Panc1 (cell line): ENCODE measurements around the gene MTMR11. TPM values are rescaled to one million over a fixed set of nuclear protein-coding genes. Genes with fewer than 3 reads are reported as not detected.

ENCODE experiments used
- ATAC-seq: fragments of 200-7000 bp; cut with Tn5 transposase; 2 replicates; pipeline ENCODE4 v1.9.1; 2020; ENCODE audit warnings: mild to moderate bottlenecking, moderate library complexity
- BruUV-seq: library from RNA; stranded (reverse); fragments of 400-500 nt; replicated peaks from 2 replicates; lab custom pipeline; 2021; lab: Mats Ljungman, UMichigan
- CTCF ChIA-PET: fragments of 300-600 bp; sonication (Branson Sonifier 250); formaldehyde crosslinking; loops from one replicate; lab custom pipeline; 2022; ENCODE audit warnings: antibody characterized with exemption; lab: Charles Lee
- POLR2A ChIA-PET: fragments of 300-600 bp; sonication (Branson Sonifier 250); formaldehyde crosslinking; loops from one replicate; lab custom pipeline; 2022; ENCODE audit warnings: antibody characterized with exemption; lab: Charles Lee
- DNase-seq: peaks from one replicate; pipeline ENCODE4 v3.0.0-alpha.2; 2010; ENCODE audit warnings: low read depth, low spot score
- H3K27ac ChIP-seq: 2 replicates; pipeline ENCODE4 v1.5.1; 2011; ENCODE audit warnings: mild to moderate bottlenecking, low read length, inconsistent platforms
- H3K27me3 ChIP-seq: fragments of 200-500 bp; sonication (Bioruptor generic); 2 replicates; pipeline ENCODE4 v1.6.0; 2014; ENCODE audit warnings: low read length, inconsistent platforms; ENCODE audit not compliant: control insufficient read depth, insufficient read depth
- H3K36me3 ChIP-seq: fragments of 200-500 bp; sonication (Bioruptor generic); 2 replicates; pipeline ENCODE4 v1.5.1; 2014; ENCODE audit warnings: inconsistent platforms, mild to moderate bottlenecking, low read length, moderate library complexity; ENCODE audit not compliant: control insufficient read depth, insufficient read depth
- H3K4me1 ChIP-seq: 2 replicates; pipeline ENCODE4 v1.5.1; 2011; ENCODE audit warnings: inconsistent platforms, mild to moderate bottlenecking, low read length, moderate library complexity; ENCODE audit not compliant: control insufficient read depth, insufficient read depth
- H3K4me3 ChIP-seq, 2 experiments: 2 replicates each; pipeline ENCODE4 v1.5.1; 2011 to 2012; ENCODE audit warnings: low read depth in 2 of 2, low read length in 2 of 2, mild to moderate bottlenecking in 2 of 2, inconsistent platforms in 1 of 2, moderate library complexity in 1 of 2
- H3K9me3 ChIP-seq: fragments of 200-500 bp; sonication (Bioruptor generic); 2 replicates; pipeline ENCODE4 v1.5.1; 2014; ENCODE audit warnings: low read depth, mild to moderate bottlenecking, inconsistent platforms, low read length, moderate library complexity; ENCODE audit not compliant: control insufficient read depth, insufficient read depth
- CTCF ChIP-seq: fragments of 450-650 bp; IDR thresholded peaks from 2 replicates; pipeline ENCODE4 v1.5.1; 2017; ENCODE audit warnings: mild to moderate bottlenecking
- POLR2AphosphoS5 ChIP-seq: IDR thresholded peaks from 2 replicates; pipeline ENCODE4 v1.6.1; 2012; ENCODE audit warnings: mild to moderate bottlenecking, low read depth, low read length, moderate library complexity
- REST ChIP-seq, 2 experiments: IDR thresholded peaks; 2 replicates each; pipeline ENCODE4 v1.6.1; 2011 to 2012; ENCODE audit warnings: low read depth in 2 of 2, control low read depth in 1 of 2, low read length in 1 of 2, mild to moderate bottlenecking in 1 of 2, moderate library complexity in 1 of 2; ENCODE audit not compliant: insufficient read depth in 1 of 2
- SIN3A ChIP-seq: IDR thresholded peaks from 2 replicates; pipeline ENCODE4 v1.6.1; 2012; ENCODE audit warnings: low read depth, mild to moderate bottlenecking, low read length, moderate library complexity, borderline replicate concordance; ENCODE audit not compliant: insufficient read depth
- TCF7L2 ChIP-seq: IDR thresholded peaks from 2 replicates; pipeline ENCODE4 v1.6.1; 2011; ENCODE audit warnings: mild to moderate bottlenecking, low read depth, low read length, inconsistent platforms
- in situ Hi-C: cut with HindIII; loops from 2 replicates; pipeline ENCODE4 v1.10.0; 2016; ENCODE audit warnings: low sequenced_read_pairs, low pct_unique_long_range_greater_than_20kb
- intact Hi-C: fragments of 100-400 bp; cut with micrococcal nuclease; formaldehyde crosslinking; loops from one replicate; pipeline ENCODE4 v1.10.0; 2022; ENCODE audit not compliant: unreplicated experiment
- total RNA-seq: library from RNA; stranded (reverse); gene quantifications from one replicate; pipeline ENCODE4 v1.2.1, GENCODE V29; 2021; ENCODE audit not compliant: unreplicated experiment

Gene MTMR11
- total RNA-seq, 1 experiment from 2014 or later = 12.0 TPM

DNA sequence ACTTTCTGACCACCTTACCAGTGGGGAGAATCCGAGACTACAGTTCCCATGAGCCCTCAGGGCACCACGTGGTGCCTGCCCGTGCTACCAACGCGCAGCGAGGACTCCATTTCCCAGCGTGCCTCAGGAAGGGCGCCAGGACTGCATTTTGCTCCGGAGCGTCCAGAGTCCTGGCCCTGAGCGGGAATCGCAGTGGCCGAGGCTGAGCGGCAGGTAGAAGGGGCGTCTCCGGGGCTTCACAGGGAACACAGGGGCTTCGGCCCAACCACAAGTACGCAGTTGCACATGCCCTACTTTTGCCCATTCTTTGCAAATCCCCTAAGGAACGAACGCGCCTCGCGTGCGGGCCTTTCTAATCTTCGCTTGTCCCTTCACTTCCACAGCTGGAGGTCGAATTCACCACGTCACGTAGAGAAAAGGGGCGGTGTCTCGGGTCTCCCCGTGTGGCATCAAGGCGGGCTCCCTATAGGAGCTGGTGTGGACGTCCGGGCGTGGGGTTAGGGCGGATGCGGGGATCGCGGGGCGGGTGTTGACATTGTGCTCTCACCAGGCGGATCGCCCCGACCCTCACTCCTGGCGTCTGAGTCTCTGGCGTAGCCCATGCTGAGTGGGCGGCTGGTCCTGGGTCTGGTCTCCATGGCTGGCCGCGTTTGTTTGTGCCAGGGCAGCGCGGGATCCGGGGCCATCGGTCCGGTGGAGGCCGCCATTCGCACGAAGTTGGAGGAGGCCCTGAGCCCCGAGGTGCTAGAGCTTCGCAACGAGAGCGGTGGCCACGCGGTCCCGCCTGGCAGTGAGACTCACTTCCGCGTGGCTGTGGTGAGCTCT, 37.0 kb downstream of the MTMR11 start, which contains the start of gene BOLA1:
TSS of gene BOLA1 (plus strand) at position 109 of the 825 bp plus-strand sequence. CDS start at position 601, 492 bp downstream.
- Histone ChIP-seq H3K4me1 (peaks cover 6% of the 10 kb centered on the region), H3K9me3 (no peaks in the 10 kb centered on the region), H3K27me3 (no peaks in the 10 kb centered on the region), H3K36me3 (no peaks in the 10 kb centered on the region), H3K27ac (peak within 1 kb of the TSS; percentile 87), H3K4me3 (peak within 1 kb of the TSS; percentile 57 to 72)
- TF ChIP-seq SIN3A (no peak), POLR2AphosphoS5 (peak; percentile 85), REST (IDR thresholded peaks at IDR 0.05; ENCODE audit: insufficient read depth in 1 of 2, low read depth in 2 of 2, low read length in 1 of 2) (0 out of 4 replicates have a peak, but pooled peaks of 1 of the 2 experiments have one; percentile 10)
- ChIA-PET POLR2A (interaction anchor here (0.5 to 0.6 kb wide), 2 partner anchors 155 to 339 kb away, joined by 4 read pairs; no protein-coding TSS in a partner anchor), CTCF (no interaction called here)
- BruUV-seq = TSS peak; percentile 74
- in situ Hi-C loops = no loop called here
- intact Hi-C loops = loop anchor here (10.0 kb wide), 1 partner anchor 165 kb away; the partner anchor contains the start of gene VPS45
- ATAC-seq = peak; percentile 99
- peak; percentile 59 for DNase-seq

DNA sequence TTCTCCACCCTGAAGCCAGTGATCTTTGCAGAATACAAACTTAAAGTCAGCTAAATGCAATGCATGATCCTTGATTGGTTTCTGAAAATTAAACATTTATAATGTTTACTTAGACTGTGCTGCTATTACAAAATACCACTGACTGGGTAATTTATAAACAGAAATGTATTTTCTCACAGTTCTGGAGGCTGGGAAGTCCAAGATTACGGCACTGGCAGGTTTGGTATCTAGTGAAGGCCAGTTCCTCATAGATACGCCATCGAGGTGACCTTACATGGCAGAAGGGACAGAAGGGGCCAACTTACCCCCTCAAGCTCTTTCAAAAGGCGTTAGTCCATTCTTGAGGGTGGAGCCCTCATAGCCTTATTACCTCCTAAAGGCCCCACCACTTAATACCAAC, 40.1 kb downstream of the MTMR11 start:
- H3K36me3 ChIP-seq = no peaks in the 10 kb centered on the region
- CTCF ChIA-PET = no interaction called here
- TF ChIP-seq TCF7L2 (no peak), REST (IDR thresholded peaks at IDR 0.05; ENCODE audit: insufficient read depth in 1 of 2, low read depth in 2 of 2, low read length in 1 of 2) (no peak), CTCF (no peak), POLR2AphosphoS5 (no peak), SIN3A (no peak)
- in situ Hi-C loops = no loop called here
- ATAC-seq (no peak), DNase-seq (no peak)
- intact Hi-C loops = loop anchor here (10.0 kb wide), 1 partner anchor 168 kb away; the partner anchor contains the start of gene VPS45
- no TSS peak for BruUV-seq
- H3K27me3 ChIP-seq = no peaks in the 10 kb centered on the region
- H3K9me3 ChIP-seq = no peaks in the 10 kb centered on the region
- H3K4me1 ChIP-seq = peaks cover 6% of the 10 kb centered on the region
- H3K4me3 ChIP-seq = no peak overlapping the region
- POLR2A ChIA-PET = no interaction called here
- H3K27ac ChIP-seq = no peak overlapping the region
